Measurements from ENCODE around the gene KIR2DL1. TPM values are rescaled to one million over a fixed set of nuclear protein-coding genes. Genes with fewer than 3 reads are reported as not detected.
"Not testable (repeated sequence)": the region's sequence is repeated elsewhere in the genome, so short reads cannot be mapped to it uniquely, and the experiment has no call there.

Gene KIR2DL1
- total and polyA plus RNA-seq, 9 of the 15 experiments (the other 6 are each of a cell fraction or from before 2014, with no cell fraction given): not detected

DNA sequence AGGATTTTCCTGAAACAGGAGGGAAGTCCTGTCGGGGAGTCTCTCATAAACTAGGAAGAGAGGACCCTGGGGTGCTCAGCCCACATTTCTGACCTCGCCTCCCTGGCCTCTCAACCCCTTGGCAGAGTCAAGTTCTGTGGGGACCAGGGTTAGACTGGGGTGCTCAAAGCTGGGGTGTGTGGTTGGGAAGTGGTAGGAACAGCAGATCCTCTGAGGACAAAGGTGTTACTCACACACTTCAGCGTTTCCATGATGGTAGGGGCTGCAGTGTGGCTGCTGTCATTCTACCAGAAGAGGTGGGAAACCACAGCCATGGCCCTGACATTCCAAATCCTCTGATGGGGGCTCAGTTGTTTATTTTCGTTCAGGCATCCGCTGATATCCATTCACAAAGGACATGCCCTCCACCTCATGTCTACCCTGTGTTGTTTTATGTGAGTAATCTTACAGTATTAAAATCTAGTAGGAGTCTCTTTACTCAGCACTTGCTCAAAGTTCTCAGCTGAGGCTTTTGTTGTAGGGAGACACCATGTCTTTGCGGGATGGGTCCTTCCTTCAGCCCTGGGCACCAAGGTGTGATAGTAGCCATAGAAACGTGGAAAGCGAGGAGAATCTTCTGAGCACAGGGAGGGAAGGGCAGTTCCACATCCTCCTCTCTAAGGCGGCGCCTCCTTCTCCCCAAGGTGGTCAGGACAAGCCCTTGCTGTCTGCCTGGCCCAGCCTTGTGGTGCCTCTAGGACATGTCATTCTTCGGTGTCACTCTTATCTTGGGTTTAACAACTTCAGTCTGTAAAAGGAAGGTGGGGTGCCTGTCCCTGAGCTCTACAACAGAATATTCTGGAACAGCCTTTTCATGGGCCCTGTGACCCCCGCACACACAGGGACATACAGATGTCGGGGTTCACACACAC lies 29.8 kb upstream of the KIR2DL1 start (continued):
- no peak for TF ChIP-seq FOXA3 (CRISPR knock-in tag; conservative IDR thresholded peaks at IDR 0.05 in 1 of 2, IDR thresholded peaks at IDR 0.05 in 1 of 2)
- no peak for TF ChIP-seq TFE3 (CRISPR knock-in tag; IDR thresholded peaks at IDR 0.05)
- TF ChIP-seq, protein P1, sequence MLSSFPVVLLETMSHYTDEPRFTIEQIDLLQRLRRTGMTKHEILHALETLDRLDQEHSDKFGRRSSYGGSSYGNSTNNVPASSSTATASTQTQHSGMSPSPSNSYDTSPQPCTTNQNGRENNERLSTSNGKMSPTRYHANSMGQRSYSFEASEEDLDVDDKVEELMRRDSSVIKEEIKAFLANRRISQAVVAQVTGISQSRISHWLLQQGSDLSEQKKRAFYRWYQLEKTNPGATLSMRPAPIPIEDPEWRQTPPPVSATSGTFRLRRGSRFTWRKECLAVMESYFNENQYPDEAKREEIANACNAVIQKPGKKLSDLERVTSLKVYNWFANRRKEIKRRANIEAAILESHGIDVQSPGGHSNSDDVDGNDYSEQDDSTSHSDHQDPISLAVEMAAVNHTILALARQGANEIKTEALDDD (IDR thresholded peaks at IDR 0.05): no peak

GRCh38 chr19:54741950-54742349 lies 27.6 kb upstream of the KIR2DL1 start:
- BruUV-seq (replicated peaks); in situ Hi-C loops (cut with MboI); intact Hi-C loops (cut with micrococcal nuclease): not testable (repeated sequence)

DNA sequence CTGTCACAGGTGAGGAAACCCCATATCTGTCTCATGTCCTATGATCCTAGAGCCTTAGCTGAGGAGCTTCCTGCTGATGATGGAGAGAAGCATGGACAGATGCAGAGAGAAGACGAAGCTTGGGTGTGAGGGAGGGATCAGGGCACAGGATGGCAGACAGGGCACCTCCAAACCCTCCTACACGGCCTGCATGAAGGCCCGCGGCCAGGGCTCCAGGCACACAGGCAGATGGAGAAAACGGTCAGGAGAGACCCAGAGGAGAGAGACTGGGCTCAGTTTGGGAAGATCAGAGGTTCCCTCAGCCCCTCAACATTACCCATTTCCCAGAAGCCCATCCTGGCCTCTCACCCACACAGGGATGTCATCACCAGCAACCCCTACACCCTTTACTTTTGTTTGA lies 25.5 kb upstream of the KIR2DL1 start:
- H3K79me2 ChIP-seq (ENCODE audit: control insufficient read depth, insufficient read depth, low read length); H3K36me3 ChIP-seq (ENCODE audit: control insufficient read depth, insufficient read depth, low read length); H3K4me2 ChIP-seq (ENCODE audit: insufficient read depth, low read length); H3K9ac ChIP-seq (ENCODE audit: insufficient read depth in 1 of 2, low read depth in 2 of 2, low read length in 2 of 2); intact Hi-C loops (cut with micrococcal nuclease); H4K20me1 ChIP-seq (replicated peaks; ENCODE audit: control insufficient read depth, insufficient read depth, low read length); FAIRE-seq; in situ Hi-C loops (cut with MboI); H2AFZ ChIP-seq (ENCODE audit: low read depth, low read length); DNase-seq (ENCODE audit: extremely low read depth in 1 of 4, low spot score in 3 of 4); H3K27ac ChIP-seq (ENCODE audit: extremely low read depth, low read depth, low read length); H3K27me3 ChIP-seq (ENCODE audit: control insufficient read depth in 2 of 2, insufficient read depth in 2 of 2, low read length in 2 of 2); H3K9me3 ChIP-seq (replicated peaks; ENCODE audit: control insufficient read depth, insufficient read depth, low read depth, low read length); H3K4me3 ChIP-seq; H3K4me1 ChIP-seq (replicated peaks in 1 of 2; ENCODE audit: control insufficient read depth in 2 of 2, insufficient read depth in 2 of 2, low read length in 2 of 2); H3K9me1 ChIP-seq (ENCODE audit: control insufficient read depth, insufficient read depth, low read length); POLR2A ChIA-PET; CTCF ChIA-PET (ENCODE audit: low intra/inter-chr PET ratio); ATAC-seq; BruUV-seq (replicated peaks): not testable (repeated sequence)
- WGBS (ENCODE audit: insufficient coverage, low coverage, missing lambda C conversion rate): 0% methylated on average over 5 of the region's 5 CpGs

More at GRCh38 chr19:54741950-54742349, 27.6 kb upstream of the KIR2DL1 start:
- H3K36me3 ChIP-seq (ENCODE audit: control insufficient read depth, insufficient read depth, low read length); CTCF ChIA-PET (ENCODE audit: low intra/inter-chr PET ratio); H3K9me1 ChIP-seq (ENCODE audit: control insufficient read depth, insufficient read depth, low read length); FAIRE-seq; H3K4me2 ChIP-seq (ENCODE audit: insufficient read depth, low read length); H3K4me3 ChIP-seq; H3K79me2 ChIP-seq (ENCODE audit: control insufficient read depth, insufficient read depth, low read length); H3K27me3 ChIP-seq (ENCODE audit: control insufficient read depth in 2 of 2, insufficient read depth in 2 of 2, low read length in 2 of 2); H3K27ac ChIP-seq (ENCODE audit: extremely low read depth, low read depth, low read length); DNase-seq (ENCODE audit: extremely low read depth in 1 of 4, low spot score in 3 of 4); ATAC-seq; H2AFZ ChIP-seq (ENCODE audit: low read depth, low read length); H3K9ac ChIP-seq (ENCODE audit: insufficient read depth in 1 of 2, low read depth in 2 of 2, low read length in 2 of 2); POLR2A ChIA-PET; H3K4me1 ChIP-seq (replicated peaks in 1 of 2; ENCODE audit: control insufficient read depth in 2 of 2, insufficient read depth in 2 of 2, low read length in 2 of 2); H4K20me1 ChIP-seq (replicated peaks; ENCODE audit: control insufficient read depth, insufficient read depth, low read length); H3K9me3 ChIP-seq (replicated peaks; ENCODE audit: control insufficient read depth, insufficient read depth, low read depth, low read length): not testable (repeated sequence)
- 0% methylated on average over 5 of the region's 5 CpGs for WGBS (ENCODE audit: insufficient coverage, low coverage, missing lambda C conversion rate)

All from K562 (cell line).